ENCODE data around the gene ATP5F1E. TPM values are rescaled to one million over a fixed set of nuclear protein-coding genes. Genes with fewer than 3 reads are reported as not detected.

ATP5F1E gene
- total and polyA plus RNA-seq, 2 donors (not counting 3 experiments of a cell fraction or from before 2014, with no cell fraction given), result 29.0 to 107 TPM

GRCh38 chr20:59026904-59027740 is 5.0 kb downstream of the ATP5F1E start:
- dilution Hi-C loops (cut with MboI; ENCODE audit: extremely low pct_ligation_motif_present, low sequenced_read_pairs), result no loop called here
- no peak overlapping the region for H3K27ac ChIP-seq (ENCODE audit: insufficient read depth, low read depth, low read length)
- no peaks in the 10 kb centered on the region for H3K9me1 ChIP-seq (replicated peaks; ENCODE audit: control insufficient read depth, extremely low read depth, insufficient read depth, low read length)
- H3K4me3 ChIP-seq (replicated peaks in 1 of 3; ENCODE audit: insufficient read depth in 1 of 3, low read depth in 1 of 3, low read length in 3 of 3), result no peak overlapping the region
- no peak for TF ChIP-seq JUN (IDR thresholded peaks at IDR 0.05; ENCODE audit: borderline replicate concordance, insufficient read depth, insufficient read length, low read depth)
- TF ChIP-seq GATA2 (IDR thresholded peaks at IDR 0.05; ENCODE audit: insufficient read depth, insufficient read length, low read depth, low read length), result no peak
- no peak for TF ChIP-seq MYC (IDR thresholded peaks at IDR 0.05; ENCODE audit: low read depth, low read length)
- no peak for TF ChIP-seq CTCF (IDR thresholded peaks at IDR 0.05; ENCODE audit: extremely low read depth in 1 of 2, insufficient read depth in 1 of 2, low read depth in 1 of 2, low read length in 2 of 2)
- no peak for TF ChIP-seq FOS (IDR thresholded peaks at IDR 0.05; ENCODE audit: borderline replicate concordance, insufficient read depth, low read length)
- no peak for TF ChIP-seq MAX (IDR thresholded peaks at IDR 0.05; ENCODE audit: insufficient read depth, insufficient read length)
- TF ChIP-seq POLR2A (IDR thresholded peaks at IDR 0.05; ENCODE audit: low read depth, low read length), result no peak
- no peak for TF ChIP-seq POLR2AphosphoS5 (IDR thresholded peaks at IDR 0.05; ENCODE audit: insufficient read depth, low read depth, low read length)
- no peak for TF ChIP-seq EZH2 (IDR thresholded peaks at IDR 0.05; ENCODE audit: borderline replicate concordance, low read depth, low read length, severe bottlenecking)
- DNase-seq (ENCODE audit: low read depth, low spot score), result no peak
- H3K36me3 ChIP-seq (ENCODE audit: control insufficient read depth in 2 of 2, extremely low read depth in 1 of 2, insufficient read depth in 2 of 2, low read length in 2 of 2), result peaks cover 18 to 22% of the 10 kb centered on the region in 2 experiments
- no peak overlapping the region for H2AFZ ChIP-seq (ENCODE audit: low read depth, low read length)
- intact Hi-C loops (cut with micrococcal nuclease), result no loop called here
- no peak overlapping the region for H3K4me2 ChIP-seq (ENCODE audit: insufficient read depth, low read length)
- CTCF ChIA-PET, result interaction anchor here (1.7 to 3.7 kb wide), 2 partner anchors 8 to 10 kb away, joined by 5 to 14 read pairs; partner anchors contain the start of gene TUBB1
- H4K20me1 ChIP-seq (replicated peaks; ENCODE audit: control insufficient read depth, extremely low read depth, insufficient read depth, low read length), result no peaks in the 10 kb centered on the region
- FAIRE-seq, result no peak
- peaks cover 37% of the 10 kb centered on the region for H3K4me1 ChIP-seq (ENCODE audit: control insufficient read depth, extremely low read depth, insufficient read depth, low read length)
- H3K9ac ChIP-seq (replicated peaks; ENCODE audit: extremely low read depth, insufficient read depth, low read length), result no peak overlapping the region
- POLR2A ChIA-PET, result no interaction called here
- peaks cover 77% of the 10 kb centered on the region for H3K79me2 ChIP-seq (ENCODE audit: control insufficient read depth, insufficient read depth, low read length)
- no TSS peak for BruUV-seq (replicated peaks)
- H3K27me3 ChIP-seq (ENCODE audit: control insufficient read depth in 2 of 2, insufficient read depth in 2 of 2, low read length in 2 of 2), result no peaks in the 10 kb centered on the region
- no peaks in the 10 kb centered on the region for H3K9me3 ChIP-seq (replicated peaks; ENCODE audit: control insufficient read depth, insufficient read depth, low read length)

Measured in endothelial cell of umbilical vein (primary cell).